HG03469 (cell line): ENCODE results near the gene FOXO6.

Experiments
- ATAC-seq: cut with Tn5 transposase; IDR thresholded peaks from one replicate; pipeline ENCODE4 v1.9.1; 2021; ENCODE audit warnings: mild to moderate bottlenecking, moderate library complexity, moderate number of reproducible peaks; ENCODE audit not compliant: unreplicated experiment

FOXO6 gene

DNA sequence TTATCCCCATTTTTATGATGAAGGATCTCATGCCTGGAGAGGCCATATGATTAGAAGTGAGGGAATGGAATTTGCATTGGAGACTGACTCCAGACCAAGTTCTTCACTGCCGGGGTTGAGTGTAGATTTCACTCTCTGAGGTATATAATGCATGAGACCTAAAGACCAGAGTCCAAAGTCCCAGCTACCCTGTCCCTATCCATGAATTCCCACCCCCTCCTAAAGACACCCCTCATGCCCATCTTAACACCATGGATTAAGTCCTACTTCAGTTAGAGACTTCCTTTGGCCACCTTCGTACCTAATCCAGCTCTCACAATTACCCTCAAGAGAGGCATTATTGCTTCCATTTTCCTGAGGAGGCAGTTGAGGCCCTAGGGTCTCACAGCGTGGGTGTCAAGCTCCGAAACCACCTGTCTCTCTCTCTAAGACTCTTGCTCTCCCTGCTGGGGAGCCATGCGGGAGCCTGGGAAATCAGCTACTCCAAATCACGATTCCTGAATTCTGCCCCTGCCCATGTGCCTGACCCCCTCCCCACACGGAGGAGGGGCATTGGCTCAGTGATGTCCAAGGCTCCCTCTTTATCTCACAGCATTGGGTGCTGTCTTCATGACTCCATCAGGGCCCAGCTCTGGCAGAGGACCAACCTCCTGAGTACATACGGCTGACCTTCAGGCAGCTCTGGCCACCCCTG lies 11.7 kb upstream of the FOXO6 start:
- ATAC-seq = no peak

DNA sequence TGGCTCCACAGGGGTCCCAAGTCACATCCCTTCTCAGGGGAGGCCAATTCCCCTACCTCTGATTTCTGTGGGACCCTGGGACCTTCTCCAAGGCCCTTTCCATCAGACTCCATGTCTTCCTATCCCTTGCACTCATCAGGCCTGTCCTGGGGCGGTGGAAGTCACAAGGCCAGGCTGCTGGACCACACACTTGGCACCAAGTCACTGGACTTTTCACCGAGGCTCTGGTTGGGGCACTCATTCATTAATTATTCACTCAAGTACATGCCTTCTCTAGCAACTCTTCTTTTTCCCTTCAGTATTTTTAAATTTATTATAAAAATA lies 11.2 kb upstream of the FOXO6 start:
- no peak for ATAC-seq

GRCh38 chr1:41351262-41352151 lies 9.7 kb upstream of the FOXO6 start:
- ATAC-seq = no peak

- ATAC-seq = no peak
Measured at GRCh38 chr1:41353744-41354143, 7.5 kb upstream of the FOXO6 start.

DNA sequence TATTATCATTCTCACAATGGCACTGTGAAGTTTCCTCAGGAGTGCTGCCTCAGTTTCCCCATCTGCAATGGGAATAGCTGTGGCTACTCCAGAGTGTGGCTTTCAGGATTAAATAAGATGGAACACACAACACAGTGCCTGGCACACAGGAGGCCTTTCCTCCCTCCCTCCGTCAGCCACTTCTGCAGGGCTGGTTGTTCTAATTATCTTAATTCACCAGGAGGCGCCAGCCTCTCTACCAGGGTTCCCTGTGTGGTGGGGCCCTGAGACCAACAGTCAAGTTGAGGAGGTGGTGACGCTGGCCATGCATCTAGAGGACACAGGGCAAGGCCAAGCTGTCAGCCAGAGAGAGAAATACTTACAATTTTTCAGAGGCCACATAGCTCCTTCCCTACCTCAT lies 6.3 kb upstream of the FOXO6 start:
- ATAC-seq = no peak

- ATAC-seq = no peak
Measured at GRCh38 chr1:41355356-41355755, 5.9 kb upstream of the FOXO6 start.

- no peak for ATAC-seq
Measured at GRCh38 chr1:41355761-41356160, 5.5 kb upstream of the FOXO6 start.

- ATAC-seq = no peak
Measured at GRCh38 chr1:41356752-41357151, 4.5 kb upstream of the FOXO6 start.

DNA sequence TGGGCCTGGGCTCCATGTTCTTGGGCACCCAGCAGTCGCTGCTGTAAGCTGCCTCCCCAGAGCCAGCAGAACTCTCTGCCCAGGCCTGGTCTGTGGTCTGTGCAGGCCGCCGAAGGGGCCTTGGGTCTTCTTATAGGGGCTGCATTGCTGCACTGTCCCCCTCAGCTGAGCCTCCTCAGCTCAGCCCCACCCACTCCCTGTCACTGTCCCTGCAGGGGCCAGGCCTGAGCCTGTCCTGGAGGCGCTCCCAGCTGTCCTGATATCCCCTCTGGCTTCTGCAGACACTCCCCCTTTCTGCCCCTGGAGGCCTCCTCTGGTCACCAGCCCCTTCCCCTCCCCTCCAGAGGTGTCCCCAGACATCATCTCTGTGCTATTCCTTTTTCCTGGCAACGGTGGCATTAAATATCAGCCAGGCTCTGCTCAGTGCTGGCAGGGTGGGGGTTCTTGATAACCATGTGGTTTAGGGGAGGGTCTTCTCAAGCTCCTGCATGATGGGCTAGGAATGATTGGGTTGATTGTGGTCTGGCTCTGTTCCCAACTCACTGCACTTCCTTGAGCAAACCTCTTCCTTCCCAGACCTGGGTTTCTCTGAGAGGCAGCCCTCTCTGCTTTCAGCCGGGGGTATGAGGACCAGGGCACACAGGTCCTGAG lies 3.7 kb upstream of the FOXO6 start:
- ATAC-seq = no peak

- no peak for ATAC-seq
Measured at GRCh38 chr1:41358131-41359021, 2.9 kb upstream of the FOXO6 start.

DNA sequence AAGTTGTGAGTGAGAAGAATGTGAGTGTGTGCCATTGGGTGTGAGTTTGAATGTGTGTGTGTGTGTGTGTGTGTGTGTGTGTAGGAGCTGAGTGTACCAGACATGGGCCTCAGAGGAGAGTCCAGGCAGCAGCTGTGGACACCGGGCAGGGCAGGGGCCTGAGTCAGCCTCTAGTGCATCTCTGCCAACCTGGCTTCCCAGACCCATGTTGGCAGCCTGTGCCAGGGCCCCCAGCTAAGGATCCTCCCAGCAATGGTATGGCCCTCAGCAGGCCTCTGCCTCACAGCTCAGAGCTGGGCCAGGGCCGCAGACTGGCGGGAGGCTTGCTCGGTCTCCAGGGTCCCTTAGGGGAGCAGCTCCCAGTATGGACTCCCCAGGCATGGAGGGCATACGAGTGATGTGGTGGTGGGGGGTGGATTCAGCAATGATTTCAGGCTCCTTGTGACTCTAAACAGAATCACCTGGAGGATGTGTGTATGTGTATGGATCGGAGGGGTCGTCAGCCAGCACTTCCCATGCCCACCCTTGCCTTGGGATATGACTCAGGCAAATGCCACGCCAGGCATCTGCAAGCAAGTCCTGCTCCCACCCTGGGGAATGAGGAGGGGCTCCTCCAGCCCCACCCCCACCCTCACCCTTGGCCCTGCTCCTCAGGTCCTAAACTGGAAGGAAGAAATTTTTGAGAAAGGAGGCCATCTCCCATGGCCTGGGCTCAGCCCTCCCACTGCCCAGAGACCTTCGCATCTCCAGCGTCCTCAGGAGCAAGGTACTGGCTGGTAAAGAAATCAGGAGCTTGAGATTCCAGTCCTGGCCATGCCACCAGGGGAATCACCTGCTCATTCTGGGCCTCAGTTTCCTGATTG lies 1.8 kb upstream of the FOXO6 start:
- no peak for ATAC-seq

GRCh38 chr1:41360074-41360785 lies 1.0 kb upstream of the FOXO6 start:
- ATAC-seq = no peak

DNA sequence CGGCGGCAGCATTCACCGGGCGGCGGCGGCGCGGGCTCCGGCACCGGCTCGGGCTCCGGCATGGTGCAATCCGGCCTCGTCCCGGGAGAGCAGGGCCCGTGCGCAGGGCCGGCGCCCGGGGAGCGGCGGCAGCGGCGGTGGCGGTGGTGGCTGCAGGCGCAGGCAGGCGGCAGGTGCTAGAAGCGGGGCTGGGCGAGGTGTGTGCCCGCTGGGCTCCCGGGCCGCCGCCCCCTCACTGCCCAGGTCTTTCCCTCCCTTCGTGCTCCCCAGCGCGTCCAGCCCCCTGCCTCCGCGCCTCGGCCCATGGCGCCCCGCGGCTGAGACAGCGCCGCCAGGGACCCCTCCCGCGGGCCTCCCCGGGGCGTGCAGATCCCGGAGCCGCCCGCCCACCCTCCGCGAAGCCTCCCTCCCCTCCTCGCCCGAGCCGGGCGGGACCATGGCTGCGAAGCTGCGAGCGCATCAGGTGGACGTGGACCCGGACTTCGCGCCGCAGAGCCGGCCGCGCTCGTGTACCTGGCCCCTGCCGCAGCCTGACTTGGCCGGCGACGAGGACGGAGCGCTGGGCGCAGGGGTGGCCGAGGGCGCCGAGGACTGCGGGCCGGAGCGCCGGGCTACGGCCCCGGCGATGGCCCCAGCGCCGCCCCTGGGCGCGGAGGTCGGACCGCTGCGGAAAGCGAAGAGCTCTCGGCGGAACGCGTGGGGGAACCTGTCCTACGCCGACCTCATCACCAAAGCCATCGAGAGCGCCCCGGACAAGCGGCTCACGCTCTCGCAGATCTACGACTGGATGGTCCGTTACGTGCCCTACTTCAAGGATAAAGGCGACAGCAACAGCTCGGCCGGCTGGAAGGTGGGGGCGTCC lies 492 bp downstream of the FOXO6 start:
- ATAC-seq = no peak

- no peak for ATAC-seq
Measured at GRCh38 chr1:41362357-41362721, 1.1 kb downstream of the FOXO6 start.

DNA sequence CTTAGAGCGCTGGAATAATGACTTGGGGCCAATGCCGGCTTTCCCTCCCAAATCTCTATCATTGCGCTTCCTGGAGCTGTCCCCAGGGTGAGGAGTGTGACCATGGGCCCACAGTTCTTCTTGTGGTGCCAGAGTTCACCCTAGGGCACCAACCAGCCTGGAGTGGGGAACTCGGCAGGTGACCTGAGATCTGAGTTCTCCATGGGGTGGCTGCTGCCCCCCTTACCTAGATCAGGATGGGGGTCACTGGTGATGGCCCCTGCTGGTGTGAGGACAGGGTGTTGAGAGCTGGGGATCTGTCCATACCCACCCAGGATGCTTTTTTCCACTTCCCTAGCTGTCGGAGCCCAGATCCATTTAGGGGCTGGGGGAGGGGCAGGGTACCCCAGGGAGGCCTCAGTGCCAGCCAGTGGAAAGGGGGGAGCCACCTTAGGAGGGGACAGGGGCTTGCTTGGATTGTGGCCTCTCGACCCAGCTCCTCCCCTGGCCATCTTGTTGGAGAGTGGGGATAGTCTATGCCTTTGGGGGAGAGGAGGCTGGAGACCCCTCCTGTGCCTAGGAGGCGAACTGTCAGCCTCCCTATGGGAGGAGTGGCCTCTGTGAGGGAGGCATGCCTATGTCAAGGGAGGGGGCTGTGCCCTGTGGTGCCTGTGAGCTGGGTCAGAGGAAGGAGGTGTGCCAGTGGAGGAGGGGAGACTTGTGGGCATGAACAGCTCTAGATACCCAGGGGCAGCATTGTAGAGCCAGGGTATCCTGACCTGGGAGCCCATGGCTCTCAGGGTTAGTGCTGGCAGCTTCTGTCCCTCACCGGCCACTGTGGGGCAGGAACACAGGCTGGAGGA lies 1.7 kb downstream of the FOXO6 start:
- ATAC-seq = no peak

GRCh38 chr1:41363591-41364320 lies 2.5 kb downstream of the FOXO6 start:
- ATAC-seq = no peak
